ENCODE results near the gene MYO1A.

Gene MYO1A

DNA sequence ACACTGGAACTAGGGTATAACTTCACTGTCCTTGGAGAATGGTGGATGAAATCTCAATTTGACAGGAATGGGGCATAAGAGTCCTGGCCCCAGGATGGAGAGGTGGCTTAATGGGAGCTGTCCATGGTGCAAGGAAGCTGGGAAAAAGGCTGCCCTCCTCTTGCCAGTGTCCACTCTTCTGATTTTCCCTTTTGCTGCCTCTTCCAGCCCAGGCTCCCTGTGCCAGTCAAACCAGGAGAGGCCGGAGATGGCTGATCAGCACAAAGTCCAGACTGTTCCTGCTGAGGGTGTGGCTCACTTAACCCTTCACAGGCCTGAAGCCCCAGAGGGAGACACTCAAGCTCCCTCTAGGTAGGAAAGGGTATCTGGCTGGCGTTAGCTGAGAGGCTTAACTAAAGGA is at the start of gene MYO1A:
TSS of gene MYO1A (minus strand) at position 240 of the 400 bp plus-strand sequence. CDS start 1,806 bp downstream, outside the sequence.
- no peak for DNase-seq (ENCODE audit: low read depth in 2 of 2)

- DNase-seq (ENCODE audit: low read depth in 2 of 2), result no peak
Measured at GRCh38 chr12:57099047-57099714, 49.3 kb upstream of the MYO1A start.

DNA sequence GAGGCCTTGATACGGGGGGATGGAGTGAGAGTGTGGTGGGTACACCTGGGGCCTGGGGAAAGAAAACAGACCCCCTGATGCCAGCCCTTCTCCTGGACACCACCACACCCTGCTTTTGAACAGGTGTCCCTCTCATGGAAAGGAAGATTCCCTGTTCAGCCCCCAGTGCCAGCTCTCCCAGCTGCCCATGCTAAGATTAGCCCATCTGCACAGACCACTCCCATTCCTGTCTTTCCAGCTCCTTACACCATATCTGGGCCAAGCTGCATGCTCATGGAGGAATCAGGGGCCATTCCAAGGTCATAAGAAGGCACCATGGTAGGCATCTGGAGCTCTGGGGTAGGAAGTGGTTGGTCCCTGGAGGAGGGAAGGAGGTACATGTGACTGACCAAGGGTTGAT is 48.6 kb upstream of the MYO1A start:
- DNase-seq (ENCODE audit: low read depth in 2 of 2), result no peak

- no peak for DNase-seq (ENCODE audit: low read depth in 2 of 2)
Measured at GRCh38 chr12:57097554-57097835, 47.6 kb upstream of the MYO1A start.

- no peak for DNase-seq (ENCODE audit: low read depth in 2 of 2)
Measured at GRCh38 chr12:57096748-57097553, 47.0 kb upstream of the MYO1A start.

DNA sequence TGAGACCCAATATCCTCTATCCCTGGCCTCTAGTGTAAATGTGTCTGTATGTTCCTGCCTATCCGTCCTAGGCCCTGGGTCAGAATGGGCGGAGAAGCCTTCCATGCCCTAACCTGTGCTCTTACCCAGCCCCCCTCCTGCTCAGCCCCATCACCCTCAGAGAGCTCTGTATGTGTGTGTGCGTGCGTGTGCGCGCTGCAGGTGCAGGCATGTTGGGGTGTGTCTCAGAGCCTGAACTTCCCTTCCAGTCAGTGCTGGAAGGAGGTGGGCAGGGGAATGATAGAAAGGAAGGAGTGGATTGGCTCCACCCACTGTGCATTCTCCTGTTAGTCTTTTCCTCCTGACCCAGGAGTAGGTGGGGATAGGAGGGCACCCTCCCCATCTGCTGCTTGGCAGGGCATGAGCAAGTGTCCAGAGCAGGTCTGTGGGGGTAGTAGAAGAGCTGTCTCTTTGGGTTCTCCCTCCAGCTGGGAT is 46.2 kb upstream of the MYO1A start:
- DNase-seq (ENCODE audit: low read depth in 2 of 2), result no peak

DNA sequence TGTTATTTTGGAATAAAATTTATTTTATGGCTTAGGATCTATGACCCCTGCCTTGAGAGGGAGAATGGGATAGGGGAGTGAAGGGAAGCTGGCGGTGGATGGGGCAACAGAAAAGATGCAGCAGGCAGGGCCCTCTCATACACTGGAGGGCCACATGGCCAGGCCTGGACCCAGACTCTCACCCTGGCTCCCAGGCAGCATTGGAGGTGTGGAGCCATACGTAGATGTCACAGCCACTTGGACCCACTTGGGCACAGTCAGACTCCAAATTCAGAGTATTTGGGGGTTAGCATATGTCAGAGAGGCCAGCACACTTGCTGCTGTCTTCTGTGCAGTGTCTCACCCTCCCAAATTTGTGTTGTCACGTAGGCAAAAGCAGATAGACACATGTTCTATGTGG is 45.5 kb upstream of the MYO1A start:
- no peak for DNase-seq (ENCODE audit: low read depth in 2 of 2)

- DNase-seq (ENCODE audit: low read depth in 2 of 2), result no peak
Measured at GRCh38 chr12:57094208-57095160, 44.6 kb upstream of the MYO1A start.

GRCh38 chr12:57093415-57094207 is 43.7 kb upstream of the MYO1A start:
- peak; percentile 67 to 77 for DNase-seq (ENCODE audit: low read depth in 2 of 2)

DNA sequence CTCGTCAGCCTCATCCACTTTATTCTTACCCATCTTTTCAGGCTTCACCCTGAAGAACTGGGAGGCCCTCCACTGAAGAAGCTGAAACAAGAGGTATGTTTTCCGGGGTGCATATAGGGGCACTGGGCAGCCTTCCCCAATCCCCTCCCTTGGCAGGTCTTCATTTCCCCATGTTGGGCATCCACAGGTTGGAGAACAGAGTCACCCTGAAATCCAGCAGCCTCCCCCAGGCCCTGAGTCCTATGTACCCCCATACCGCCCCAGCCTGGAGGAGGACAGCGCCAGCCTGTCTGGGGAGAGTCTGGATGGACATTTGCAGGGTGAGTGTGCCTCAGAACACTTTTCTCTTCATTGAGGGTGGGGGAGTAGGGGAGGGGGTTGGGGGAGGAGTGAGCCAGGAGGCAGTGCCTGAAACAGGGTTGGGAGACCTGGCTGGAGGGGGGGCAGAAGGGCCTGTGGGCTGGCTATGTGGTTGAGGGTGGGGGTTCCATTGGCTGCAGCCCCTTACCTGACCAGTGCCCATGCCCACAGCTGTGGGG is 43.0 kb upstream of the MYO1A start:
- DNase-seq (ENCODE audit: low read depth in 2 of 2), result no peak

- DNase-seq (ENCODE audit: low read depth in 2 of 2), result no peak
Measured at GRCh38 chr12:57092529-57092862, 42.6 kb upstream of the MYO1A start.

DNA sequence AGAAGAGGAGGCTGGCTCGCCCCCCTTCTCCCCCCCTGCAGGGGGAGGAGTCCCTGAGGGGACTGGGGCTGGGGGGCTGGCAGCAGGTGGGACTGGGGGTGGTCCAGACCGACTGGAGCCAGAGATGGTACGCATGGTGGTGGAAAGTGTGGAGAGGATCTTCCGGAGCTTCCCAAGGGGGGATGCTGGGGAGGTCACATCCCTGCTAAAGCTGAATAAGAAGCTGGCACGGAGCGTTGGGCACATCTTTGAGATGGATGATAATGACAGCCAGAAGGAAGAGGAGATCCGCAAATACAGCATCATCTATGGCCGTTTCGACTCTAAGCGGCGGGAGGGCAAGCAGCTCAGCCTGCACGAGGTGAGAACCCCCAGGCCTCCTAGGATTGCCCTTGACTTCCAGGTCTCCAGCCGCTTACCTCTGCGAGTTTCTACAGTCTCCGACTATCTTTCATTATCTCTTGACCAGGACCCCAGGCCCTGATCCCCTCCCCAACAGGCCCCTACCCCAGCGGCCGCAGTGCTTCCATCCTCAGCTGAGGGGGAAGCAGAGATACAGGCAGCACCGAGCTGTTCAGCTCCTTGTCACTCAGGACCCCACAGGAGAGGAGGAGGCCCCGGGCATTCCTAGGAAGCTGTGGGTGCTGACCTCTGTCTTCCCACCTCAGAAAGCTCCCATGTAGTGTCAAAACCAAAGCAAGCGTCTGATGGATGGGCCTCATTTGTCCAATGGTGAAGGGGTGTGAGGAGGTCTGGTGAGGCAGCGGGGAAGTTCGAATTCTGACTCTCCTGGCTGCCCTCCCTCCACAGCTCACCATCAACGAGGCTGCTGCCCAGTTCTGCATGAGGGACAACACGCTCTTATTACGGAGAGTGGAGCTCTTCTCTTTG is 42.0 kb upstream of the MYO1A start:
- DNase-seq (ENCODE audit: low read depth in 2 of 2), result no peak

DNA sequence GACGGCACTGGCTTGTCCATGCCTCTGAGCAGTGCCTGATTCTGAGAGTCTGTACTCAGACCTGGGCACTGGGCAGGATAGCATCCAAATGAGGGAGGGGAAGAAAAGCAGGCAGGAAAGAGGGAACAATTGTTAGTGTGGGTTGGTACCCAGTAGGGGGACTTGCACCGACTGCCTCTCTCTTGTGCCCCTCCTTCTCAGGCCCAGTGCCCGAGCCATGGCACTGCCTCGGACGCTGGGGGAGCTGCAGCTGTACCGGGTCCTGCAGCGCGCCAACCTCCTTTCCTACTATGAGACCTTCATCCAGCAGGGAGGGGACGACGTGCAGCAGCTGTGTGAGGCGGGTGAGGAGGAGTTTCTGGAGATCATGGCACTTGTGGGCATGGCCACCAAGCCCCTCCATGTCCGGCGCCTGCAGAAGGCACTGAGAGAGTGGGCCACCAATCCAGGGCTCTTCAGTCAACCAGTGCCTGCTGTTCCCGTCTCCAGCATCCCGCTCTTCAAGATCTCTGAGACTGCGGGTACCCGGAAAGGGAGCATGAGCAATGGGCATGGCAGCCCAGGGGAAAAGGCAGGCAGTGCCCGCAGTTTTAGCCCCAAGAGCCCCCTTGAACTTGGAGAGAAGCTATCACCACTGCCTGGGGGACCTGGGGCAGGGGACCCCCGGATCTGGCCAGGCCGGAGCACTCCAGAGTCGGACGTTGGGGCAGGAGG is 41.2 kb upstream of the MYO1A start:
- no peak for DNase-seq (ENCODE audit: low read depth in 2 of 2)

DNA sequence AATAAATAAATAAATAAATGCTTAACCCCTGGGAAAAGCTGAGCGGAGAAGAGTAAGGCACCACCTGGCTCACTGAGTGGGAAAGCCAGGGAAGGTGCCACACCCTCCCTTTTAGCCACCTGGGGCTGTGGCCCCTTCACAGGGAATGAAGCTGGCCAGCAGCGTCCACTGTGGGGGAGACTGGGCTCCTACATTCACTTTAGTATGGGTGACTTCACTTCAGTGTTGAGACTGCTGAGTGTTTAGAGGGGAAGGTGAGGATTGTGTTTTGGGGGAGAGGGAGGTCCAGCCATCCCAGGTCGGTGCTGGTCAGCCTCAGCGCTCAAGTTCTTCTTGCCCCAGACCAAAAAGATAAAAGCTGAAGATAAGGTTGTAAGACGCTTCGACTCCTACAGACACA is 40.6 kb upstream of the MYO1A start:
- DNase-seq (ENCODE audit: low read depth in 2 of 2), result no peak

GRCh38 chr12:57089271-57090245 is 39.6 kb upstream of the MYO1A start:
- DNase-seq (ENCODE audit: low read depth in 2 of 2), result peak in 1 of 2 donors; percentile 39

DNA sequence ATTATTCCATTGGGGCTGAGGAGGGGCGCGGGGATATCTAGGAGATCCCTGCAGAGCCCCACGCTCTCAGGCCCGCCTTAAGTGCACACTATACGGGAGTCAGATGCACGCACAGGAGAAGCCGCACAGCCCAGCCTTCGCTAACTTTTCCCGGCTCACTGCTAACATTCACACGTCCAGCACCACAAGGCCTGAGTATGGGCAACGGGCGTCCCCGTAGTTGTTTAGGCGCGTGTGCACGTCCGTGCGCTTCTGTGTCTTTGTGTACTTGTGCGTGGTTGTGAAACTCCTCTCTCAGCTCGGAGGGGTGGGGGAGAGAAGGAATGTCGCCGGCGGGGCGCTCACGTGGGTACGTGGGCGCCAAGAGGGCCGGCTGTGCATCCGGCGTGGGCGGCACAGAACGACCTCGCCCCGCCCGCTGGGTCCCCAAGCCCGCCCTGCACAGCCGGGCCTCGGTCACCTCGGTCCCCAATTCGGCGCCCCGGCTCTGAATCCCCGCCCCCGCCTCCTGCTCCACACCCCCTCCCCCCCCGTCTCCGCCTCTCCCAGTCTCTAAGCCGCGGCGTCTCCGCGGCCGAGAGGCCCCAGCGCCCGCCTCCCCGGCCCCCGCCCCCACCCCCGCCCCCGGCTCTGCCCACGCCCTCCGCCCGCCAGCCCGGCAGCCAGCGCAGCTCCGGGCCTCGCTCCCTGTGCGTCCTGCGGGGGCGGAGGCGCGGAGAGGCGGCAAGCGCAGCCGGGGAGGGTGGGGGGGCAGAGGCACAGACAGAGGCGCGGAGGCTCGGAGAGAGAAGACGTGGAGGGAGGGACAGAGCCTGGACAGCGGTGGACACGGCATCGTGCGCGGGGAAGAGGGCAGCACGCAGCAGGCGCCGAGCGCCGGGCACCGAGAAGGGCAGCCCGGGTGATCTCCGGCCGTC is 38.7 kb upstream of the MYO1A start, which contains the start of gene NAB2:
TSS of gene NAB2 (plus strand) at position 761 of the 917 bp plus-strand sequence. CDS start 158 bp downstream, outside the sequence.
- DNase-seq (ENCODE audit: low read depth in 2 of 2), result peak; percentile 85 to 93

All from stimulated activated CD8-positive, alpha-beta memory T cell treated with anti-CD3 and anti-CD28 coated beads, Interleukin-2, amount 100 ng/mL, for 48 hours (primary cell).